H9 (cell line): ENCODE measurements around the gene RIT2. TPM values are rescaled to one million over a fixed set of nuclear protein-coding genes. Genes with fewer than 3 reads are reported as not detected.
A peak's percentile ranks its signal among the peaks of the same experiment; 100 is the strongest.

Experiments used
- DNase-seq: peaks from one replicate; pipeline ENCODE4 v3.0.0-alpha.2; 2017
- H2AFZ ChIP-seq: one replicate; pipeline ENCODE4 v1.6.1; 2013; ENCODE audit warnings: mild to moderate bottlenecking, low read length, control low read depth, moderate library complexity
- H2AK5ac ChIP-seq: 2 replicates; pipeline ENCODE4 v1.6.1; 2013; ENCODE audit warnings: low read length, control low read depth, mixed read lengths; ENCODE audit not compliant: insufficient read length
- H2BK120ac ChIP-seq: one replicate; pipeline ENCODE4 v1.6.1; 2013; ENCODE audit warnings: low read depth, mild to moderate bottlenecking, low read length, control low read depth, inconsistent platforms; ENCODE audit not compliant: poor library complexity, severe bottlenecking
- H2BK12ac ChIP-seq: 2 replicates; pipeline ENCODE4 v1.6.1; 2013; ENCODE audit warnings: low read length, control low read depth, mixed read lengths, low read depth; ENCODE audit not compliant: insufficient read length
- H2BK15ac ChIP-seq: 2 replicates; pipeline ENCODE4 v1.6.1; 2013; ENCODE audit warnings: low read depth, low read length, control low read depth
- H2BK20ac ChIP-seq: one replicate; pipeline ENCODE4 v1.6.1; 2013; ENCODE audit warnings: low read depth, mild to moderate bottlenecking, low read length, control low read depth, inconsistent platforms; ENCODE audit not compliant: poor library complexity, severe bottlenecking
- H2BK5ac ChIP-seq: 2 replicates; pipeline ENCODE4 v1.6.1; 2013; ENCODE audit warnings: low read length, control low read depth, mixed read lengths; ENCODE audit not compliant: insufficient read length
- H3K14ac ChIP-seq: 2 replicates; pipeline ENCODE4 v1.6.1; 2013; ENCODE audit warnings: low read length, control low read depth; ENCODE audit not compliant: insufficient read depth
- H3K18ac ChIP-seq: 2 replicates; pipeline ENCODE4 v1.6.1; 2013; ENCODE audit warnings: low read depth, mild to moderate bottlenecking, mixed read lengths, low read length, control low read depth; ENCODE audit not compliant: insufficient read length
- H3K23ac ChIP-seq: 2 replicates; pipeline ENCODE4 v1.6.1; 2013; ENCODE audit warnings: low read length, control low read depth, mixed read lengths, low read depth; ENCODE audit not compliant: insufficient read length
- H3K23me2 ChIP-seq: 2 replicates; pipeline ENCODE4 v1.6.1; 2013; ENCODE audit warnings: low read depth, mild to moderate bottlenecking, mixed read lengths, low read length, control low read depth; ENCODE audit not compliant: insufficient read length, poor library complexity, severe bottlenecking
- H3K27ac ChIP-seq: 2 replicates; pipeline ENCODE4 v1.5.1; 2013; ENCODE audit warnings: low read length, control low read depth, mixed read lengths, low read depth; ENCODE audit not compliant: insufficient read length
- H3K27me3 ChIP-seq: 2 replicates; pipeline ENCODE4 v1.6.1; 2013; ENCODE audit warnings: low read length, control low read depth, inconsistent platforms; ENCODE audit not compliant: insufficient read depth
- H3K4ac ChIP-seq: 2 replicates; pipeline ENCODE4 v1.6.1; 2013; ENCODE audit warnings: low read depth, mild to moderate bottlenecking, control low read depth, inconsistent platforms, low read length, moderate library complexity
- H3K4me1 ChIP-seq: 2 replicates; pipeline ENCODE4 v1.6.1; 2013; ENCODE audit warnings: low read length, control low read depth, inconsistent platforms; ENCODE audit not compliant: insufficient read depth
- H3K4me2 ChIP-seq: 2 replicates; pipeline ENCODE4 v1.6.1; 2013; ENCODE audit warnings: low read length, control low read depth, mixed read lengths; ENCODE audit not compliant: insufficient read length, insufficient read depth
- H3K56ac ChIP-seq: 2 replicates; pipeline ENCODE4 v1.6.1; 2013; ENCODE audit warnings: low read depth, mild to moderate bottlenecking, mixed read lengths, low read length, control low read depth; ENCODE audit not compliant: insufficient read length
- H3K79me1 ChIP-seq: 2 replicates; pipeline ENCODE4 v1.6.1; 2013; ENCODE audit warnings: low read depth, mild to moderate bottlenecking, moderate library complexity, low read length, control low read depth, inconsistent platforms; ENCODE audit not compliant: insufficient read depth, poor library complexity, severe bottlenecking
- H3K79me2 ChIP-seq: 2 replicates; pipeline ENCODE4 v1.6.1; 2013; ENCODE audit warnings: low read length, control low read depth, inconsistent platforms; ENCODE audit not compliant: insufficient read depth
- H3K9ac ChIP-seq: 2 replicates; pipeline ENCODE4 v1.6.1; 2013; ENCODE audit warnings: low read length, control low read depth, mixed read lengths; ENCODE audit not compliant: insufficient read length; ENCODE audit errors: extremely low read depth
- H3K9me3 ChIP-seq: one replicate; pipeline ENCODE4 v1.6.1; 2013; ENCODE audit warnings: low read depth, low read length, inconsistent platforms; ENCODE audit not compliant: control insufficient read depth
- H3T11ph ChIP-seq: one replicate; pipeline ENCODE4 v1.6.1; 2013; ENCODE audit warnings: mild to moderate bottlenecking, low read length, control low read depth, inconsistent platforms
- H4K20me1 ChIP-seq: one replicate; pipeline ENCODE4 v1.6.1; 2013; ENCODE audit not compliant: control insufficient read depth, insufficient read length, insufficient read depth
- H4K5ac ChIP-seq: 2 replicates; pipeline ENCODE4 v1.6.1; 2013; ENCODE audit warnings: low read depth, mild to moderate bottlenecking, mixed read lengths, low read length, control low read depth; ENCODE audit not compliant: insufficient read length
- H4K8ac ChIP-seq: replicated peaks from 2 replicates; pipeline ENCODE4 v1.6.1; 2013; ENCODE audit warnings: low read length, control low read depth, mixed read lengths, low read depth; ENCODE audit not compliant: insufficient read length
- H4K91ac ChIP-seq: 2 replicates; pipeline ENCODE4 v1.6.1; 2013; ENCODE audit warnings: low read depth, mild to moderate bottlenecking, moderate library complexity, mixed read lengths, low read length, control low read depth; ENCODE audit not compliant: insufficient read length
- H3K27ac Mint-ChIP-seq, 3 experiments: 2 replicates in 2 of 3; 3 replicates in 1 of 3; pipeline ENCODE4 v1.8.0; 2020 to 2021; ENCODE audit warnings: mixed read lengths in 3 of 3, mild to moderate bottlenecking in 1 of 3, moderate library complexity in 1 of 3
- H3K27me3 Mint-ChIP-seq: 2 replicates; pipeline ENCODE4 v1.8.0; 2021; ENCODE audit warnings: low read depth, mild to moderate bottlenecking, moderate library complexity, mixed read lengths
- H3K36me3 Mint-ChIP-seq, 3 experiments: 2 replicates in 2 of 3; 3 replicates in 1 of 3; pipeline ENCODE4 v1.8.0; 2020 to 2021; ENCODE audit warnings: low read depth in 3 of 3, mixed read lengths in 3 of 3; ENCODE audit not compliant: insufficient read depth in 1 of 3
- H3K4me1 Mint-ChIP-seq, 2 experiments: 2 replicates each; pipeline ENCODE4 v1.8.0; 2020; ENCODE audit warnings: mixed read lengths in 2 of 2
- H3K4me3 Mint-ChIP-seq, 2 experiments: 2 replicates in 1 of 2; 3 replicates in 1 of 2; pipeline ENCODE4 v1.8.0; 2020 to 2021; ENCODE audit warnings: mild to moderate bottlenecking in 2 of 2, mixed read lengths in 2 of 2, moderate library complexity in 1 of 2
- H3K9me3 Mint-ChIP-seq, 2 experiments: 2 replicates in 1 of 2; 3 replicates in 1 of 2; pipeline ENCODE4 v1.8.0; 2020; ENCODE audit warnings: mild to moderate bottlenecking in 2 of 2, mixed read lengths in 2 of 2, moderate library complexity in 1 of 2
- CTCF ChIP-seq: fragments of 200-600 bp; sonication (generic); conservative IDR thresholded peaks from 3 replicates; pipeline ENCODE4 v1.8.0; 2021; ENCODE audit warnings: antibody characterized with exemption, mild to moderate bottlenecking
- WGBS: extraction: QIAGEN DNeasy Blood & Tissue Kit; methylation state at CpG from one replicate; pipeline ENCODE4 v1.1.7; 2013; ENCODE audit warnings: missing lambda C conversion rate, low lambda C conversion rate, mixed read lengths; ENCODE audit not compliant: insufficient read length; ENCODE audit errors: extremely low coverage; 5-methylcytosine and 5-hydroxymethylcytosine counted together
- total RNA-seq: library from RNA; stranded (reverse); gene quantifications from 2 replicates; pipeline ENCODE4 v1.2.1, GENCODE V29; 2021

Gene RIT2
- total RNA-seq, 1 experiment from 2014 or later, result 1.2 TPM

GRCh38 chr18:42929857-42930256, 185.6 kb downstream of the RIT2 start:
- H2BK5ac ChIP-seq, result no peak overlapping the region
- Mint-ChIP-seq H3K9me3 (no peaks in the 10 kb centered on the region), H3K36me3 (no peaks in the 10 kb centered on the region), H3K4me1 (peaks cover 9 to 10% of the 10 kb centered on the region in 2 experiments), H3K4me3 (no peak overlapping the region), H3K27ac (peak overlapping the region in 2 of 3 experiments; percentile 1 to 24; a peak in 3 of 7 replicates), H3K27me3 (no peaks in the 10 kb centered on the region)
- H3K9me3 ChIP-seq, result no peaks in the 10 kb centered on the region
- no peaks in the 10 kb centered on the region for H3K79me1 ChIP-seq
- no peak overlapping the region for H3K56ac ChIP-seq
- no peak overlapping the region for H4K5ac ChIP-seq
- no peaks in the 10 kb centered on the region; the same call in 1 of the 2 replicates for H3K4me1 ChIP-seq
- H3K27ac ChIP-seq, result no peak overlapping the region
- WGBS, result no CpG with 5 or more reads among the region's 3 CpGs
- no peak overlapping the region for H2BK120ac ChIP-seq
- no peaks in the 10 kb centered on the region for H3K27me3 ChIP-seq
- no peak overlapping the region for H2AK5ac ChIP-seq
- DNase-seq, result no peak
- no peak overlapping the region for H2BK15ac ChIP-seq
- H3K23ac ChIP-seq, result no peak overlapping the region
- TF ChIP-seq CTCF, result no peak
- no peak overlapping the region for H2BK20ac ChIP-seq
- no peaks in the 10 kb centered on the region for H4K20me1 ChIP-seq
- no peaks in the 10 kb centered on the region for H3K23me2 ChIP-seq
- no peak overlapping the region for H3K4ac ChIP-seq
- no peak overlapping the region for H3K9ac ChIP-seq
- H3K79me2 ChIP-seq, result no peaks in the 10 kb centered on the region
- no peak overlapping the region for H4K8ac ChIP-seq
- H3K18ac ChIP-seq, result no peak overlapping the region
- H3K14ac ChIP-seq, result no peak overlapping the region
- H3T11ph ChIP-seq, result no peak overlapping the region
- no peak overlapping the region for H3K4me2 ChIP-seq
- no peak overlapping the region for H4K91ac ChIP-seq
- H2BK12ac ChIP-seq, result no peak overlapping the region
- H2AFZ ChIP-seq, result no peak overlapping the region
